HG03196 (cell line): ENCODE measurements around the gene RTN4RL1.
A peak's percentile ranks its signal among the peaks of the same experiment; 100 is the strongest.

Experiments used
- ATAC-seq: cut with Tn5 transposase; IDR thresholded peaks from one replicate; pipeline ENCODE4 v1.9.1; 2021; ENCODE audit not compliant: unreplicated experiment

Gene RTN4RL1

DNA sequence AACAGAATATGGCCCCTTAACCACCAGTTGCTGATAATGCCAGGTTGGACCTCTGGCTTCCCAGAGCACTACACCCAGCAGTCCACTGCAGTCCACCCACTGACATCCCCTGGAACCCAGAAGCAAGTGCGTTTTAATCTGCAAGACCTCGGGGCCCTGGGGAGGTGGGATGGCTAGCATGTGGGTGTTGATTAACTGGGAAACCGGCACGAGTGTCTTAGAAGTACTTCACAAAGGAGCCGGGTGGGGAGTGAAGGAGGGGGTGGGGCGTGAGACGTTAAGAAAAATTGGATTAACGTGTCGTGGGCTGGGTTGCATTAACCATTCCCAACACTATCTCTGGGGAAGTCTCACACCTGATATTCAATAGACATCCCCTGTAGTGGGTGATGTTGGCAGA, 23.7 kb upstream of the RTN4RL1 start:
- ATAC-seq = no peak

- ATAC-seq = no peak
Observed at GRCh38 chr17:2047590-2047989, 22.5 kb upstream of the RTN4RL1 start.

DNA sequence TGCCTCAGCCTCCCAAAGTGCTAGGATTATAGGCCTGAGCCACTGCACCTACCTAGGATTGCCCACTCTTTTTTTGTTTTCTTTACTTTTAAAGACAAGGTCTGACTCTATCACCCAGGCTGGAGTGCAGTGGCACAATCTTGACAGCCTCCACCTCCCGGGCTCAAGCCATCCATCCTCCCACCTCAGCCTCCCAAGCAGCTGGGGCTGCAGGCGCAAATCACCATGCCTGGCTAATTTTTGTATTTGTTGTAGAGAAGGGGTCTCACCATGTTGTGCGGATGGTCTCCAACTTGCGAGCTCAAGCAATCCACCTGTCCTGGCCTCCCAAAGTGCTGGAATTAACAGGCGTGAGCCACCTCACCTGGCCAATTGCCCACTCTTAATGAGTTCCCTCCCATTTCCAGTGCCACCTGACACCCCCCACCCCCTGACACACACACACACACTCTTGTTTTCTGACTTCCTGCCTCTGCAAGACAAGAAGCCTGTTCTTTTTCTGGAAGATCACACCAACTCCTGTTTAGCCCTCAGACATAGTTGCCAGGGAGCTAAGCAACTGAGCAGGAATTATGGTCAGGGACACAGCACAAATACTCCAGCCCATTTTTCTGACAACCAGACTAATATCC, 19.2 kb upstream of the RTN4RL1 start:
- ATAC-seq = no peak

GRCh38 chr17:2043785-2044184, 18.7 kb upstream of the RTN4RL1 start:
- no peak for ATAC-seq

DNA sequence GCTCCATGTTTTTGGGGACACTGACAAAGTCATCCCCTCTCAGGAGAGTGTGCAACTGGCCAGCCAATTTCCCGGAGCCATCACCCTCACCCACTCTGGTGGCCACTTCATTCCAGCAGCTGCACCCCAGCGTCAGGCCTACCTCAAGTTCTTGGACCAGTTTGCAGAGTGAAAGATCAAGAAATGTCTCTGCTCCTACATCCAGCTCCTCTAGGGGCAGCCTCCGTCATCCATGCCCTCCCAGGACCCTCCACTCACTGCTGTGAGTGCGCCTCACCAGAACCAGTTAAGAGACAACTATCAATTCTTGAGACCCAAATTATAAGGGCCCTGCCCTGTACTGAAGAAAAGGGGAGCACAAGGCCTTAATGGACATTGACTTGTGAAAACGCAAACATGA, 17.8 kb upstream of the RTN4RL1 start:
- ATAC-seq = no peak

- peak; percentile 1 for ATAC-seq
Observed at GRCh38 chr17:2042390-2042847, 17.3 kb upstream of the RTN4RL1 start.

DNA sequence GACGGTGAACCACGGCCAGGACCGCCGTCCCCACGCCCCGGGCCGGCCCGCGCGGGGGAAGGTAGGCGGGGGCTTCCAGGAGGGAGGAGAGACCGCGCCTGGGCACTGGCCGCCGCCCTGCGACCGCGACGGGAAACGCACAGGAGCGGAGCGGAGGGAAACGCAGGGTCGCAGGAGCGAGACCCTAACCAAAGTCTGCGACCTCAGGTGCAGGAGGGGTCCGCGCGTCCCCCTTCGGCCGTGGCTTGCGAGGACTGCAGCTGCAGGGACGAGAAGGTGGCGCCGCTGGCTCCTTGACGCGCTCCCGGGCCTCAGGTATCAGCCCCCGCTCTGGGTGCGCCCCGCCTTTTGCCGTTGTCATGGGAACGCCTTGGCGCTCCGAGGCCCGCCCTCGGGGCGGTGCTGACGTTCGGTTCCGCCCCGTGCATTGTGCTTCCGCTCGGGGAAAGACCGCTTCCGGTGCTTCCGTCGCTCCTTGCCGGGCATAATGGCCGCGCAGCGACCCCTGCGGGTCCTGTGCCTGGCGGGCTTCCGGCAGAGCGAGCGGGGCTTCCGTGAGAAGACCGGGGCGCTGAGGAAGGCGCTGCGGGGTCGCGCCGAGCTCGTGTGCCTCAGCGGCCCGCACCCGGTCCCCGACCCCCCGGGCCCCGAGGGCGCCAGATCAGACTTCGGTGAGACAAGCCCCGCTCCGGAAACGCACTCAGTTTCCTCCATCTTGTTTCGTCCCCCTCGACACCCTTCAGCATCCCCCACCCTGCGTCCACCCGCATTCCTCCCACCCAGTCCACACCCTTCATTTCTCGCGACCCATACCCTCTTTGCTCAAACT, 16.6 kb upstream of the RTN4RL1 start, which contains the start of gene OVCA2:
Gene OVCA2 (plus strand): TSS at position 462 of the 829 bp plus-strand sequence. CDS start 26 bp downstream, at position 488.
- peak; percentile 92 for ATAC-seq

GRCh38 chr17:2040942-2041560, 15.9 kb upstream of the RTN4RL1 start:
- no peak for ATAC-seq

GRCh38 chr17:2040219-2040827, 15.2 kb upstream of the RTN4RL1 start:
- ATAC-seq = no peak

DNA sequence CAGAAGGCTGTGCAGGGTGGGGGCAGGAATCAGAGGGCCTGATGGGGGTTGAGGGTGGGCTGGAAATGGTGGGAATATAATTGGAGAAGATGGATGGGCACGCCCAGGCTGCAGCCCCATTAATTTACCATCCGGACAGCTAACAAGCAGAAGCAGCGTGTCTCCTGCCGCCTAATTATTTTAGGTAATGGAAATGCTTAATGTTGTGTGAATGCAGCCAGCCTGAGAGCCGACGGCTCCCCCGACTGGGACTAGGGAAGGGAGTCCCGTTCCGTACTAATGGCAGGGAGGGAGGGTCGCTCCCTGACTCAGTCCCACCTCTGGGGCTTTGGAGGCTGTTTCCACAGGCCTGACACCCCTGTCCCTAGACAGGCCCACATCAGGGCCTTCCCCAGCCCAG, 12.0 kb upstream of the RTN4RL1 start:
- ATAC-seq = no peak

DNA sequence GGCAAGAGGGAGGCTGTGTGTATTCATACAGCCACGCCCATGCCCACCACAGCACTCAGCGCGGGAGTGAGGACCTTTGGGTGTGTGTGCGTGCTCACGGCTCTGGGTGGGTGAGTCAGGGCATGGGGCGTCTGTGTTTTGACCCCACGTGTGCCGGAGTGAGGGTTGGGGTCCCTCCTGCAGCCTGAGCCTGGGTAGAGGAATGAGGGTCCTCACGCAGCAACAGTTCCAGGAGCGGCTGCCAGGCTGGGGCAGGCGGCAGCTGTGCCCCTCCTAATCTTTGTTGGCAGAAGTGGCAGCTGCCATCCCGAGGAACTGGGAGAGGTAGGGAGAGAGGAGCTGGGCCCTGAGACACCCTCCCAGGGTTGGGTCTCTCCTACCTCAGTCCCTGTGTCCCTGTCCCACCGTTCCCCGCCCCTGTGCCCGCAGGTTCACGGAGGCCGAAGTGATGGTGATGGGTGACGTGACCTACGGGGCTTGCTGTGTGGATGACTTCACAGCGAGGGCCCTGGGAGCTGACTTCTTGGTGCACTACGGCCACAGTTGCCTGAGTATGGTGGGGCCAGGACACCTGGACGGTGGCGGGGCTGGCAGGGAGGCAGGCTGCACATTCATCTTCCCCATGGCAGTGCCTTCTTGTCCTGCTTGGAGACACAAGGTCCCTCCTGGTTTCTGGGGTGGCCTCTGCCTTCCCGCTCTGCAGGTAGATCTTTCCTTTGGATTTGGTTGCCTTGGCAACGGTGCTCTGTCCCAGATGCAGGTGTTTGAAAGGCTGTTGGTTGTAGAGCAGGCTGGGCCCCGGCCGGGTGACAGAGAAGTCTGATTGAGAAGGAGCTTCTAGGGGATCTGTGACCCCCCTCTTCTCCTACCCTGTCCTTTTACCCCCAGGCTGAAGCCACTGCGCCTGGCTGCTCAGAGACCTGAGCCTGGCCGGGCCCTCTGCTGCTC, 10.7 kb upstream of the RTN4RL1 start:
- ATAC-seq = no peak

DNA sequence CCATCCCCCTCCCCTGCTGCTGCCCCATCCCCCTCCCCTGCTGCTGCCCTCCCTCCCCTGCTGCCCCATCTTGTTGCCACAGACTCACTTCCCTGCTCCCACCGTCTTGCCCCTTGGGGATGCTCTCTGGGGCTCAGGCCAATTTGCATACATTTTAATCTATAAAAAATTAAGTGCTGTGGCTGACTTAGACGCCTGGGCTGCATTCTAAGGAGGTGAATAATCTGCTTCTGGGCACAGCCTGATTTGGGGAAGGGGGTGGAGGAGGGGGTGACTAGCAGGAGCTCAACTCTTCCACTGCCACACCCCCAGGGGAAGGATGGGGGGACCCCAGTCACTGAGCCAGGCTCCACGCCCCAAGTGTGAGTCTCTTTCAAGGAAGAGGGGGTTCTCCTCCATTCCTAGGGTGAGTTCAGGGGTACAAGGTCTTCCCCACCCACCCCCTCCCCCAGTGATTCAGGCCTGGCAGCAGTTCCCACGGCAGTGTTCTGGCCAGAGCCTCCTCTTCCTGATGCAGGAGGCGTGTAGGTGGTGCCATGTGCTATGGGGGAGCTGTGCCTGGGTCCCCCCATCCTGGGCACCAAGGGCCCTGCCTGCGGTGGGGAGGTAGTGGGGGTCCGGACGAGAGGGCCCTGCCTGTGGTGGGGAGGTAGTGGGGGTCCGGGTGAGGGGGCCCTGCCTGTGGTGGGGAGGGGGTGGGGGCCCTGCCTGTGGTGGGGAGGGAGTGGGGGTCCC, 9.8 kb upstream of the RTN4RL1 start:
- no peak for ATAC-seq

- no peak for ATAC-seq
Observed at GRCh38 chr17:2034157-2034556, 9.0 kb upstream of the RTN4RL1 start.

DNA sequence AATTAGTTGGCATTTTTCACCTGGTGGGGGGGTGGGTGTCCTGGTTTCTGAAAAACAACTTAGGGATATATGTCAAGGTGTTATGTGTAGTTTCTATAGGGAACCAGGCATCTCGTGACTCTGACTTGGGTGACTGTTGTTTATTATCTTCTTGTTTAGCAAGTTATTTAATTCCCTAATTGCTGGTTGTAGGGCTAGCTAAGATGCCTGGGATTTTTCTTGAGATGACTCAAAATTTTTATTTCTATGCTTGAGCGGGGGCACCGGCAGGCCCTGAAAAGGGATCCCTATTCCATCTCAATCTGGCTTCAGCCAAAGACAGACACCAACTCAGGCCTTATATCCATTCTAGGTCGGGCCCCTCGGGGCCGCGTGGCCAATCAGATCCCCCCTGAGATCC, 8.0 kb upstream of the RTN4RL1 start:
- ATAC-seq = no peak

DNA sequence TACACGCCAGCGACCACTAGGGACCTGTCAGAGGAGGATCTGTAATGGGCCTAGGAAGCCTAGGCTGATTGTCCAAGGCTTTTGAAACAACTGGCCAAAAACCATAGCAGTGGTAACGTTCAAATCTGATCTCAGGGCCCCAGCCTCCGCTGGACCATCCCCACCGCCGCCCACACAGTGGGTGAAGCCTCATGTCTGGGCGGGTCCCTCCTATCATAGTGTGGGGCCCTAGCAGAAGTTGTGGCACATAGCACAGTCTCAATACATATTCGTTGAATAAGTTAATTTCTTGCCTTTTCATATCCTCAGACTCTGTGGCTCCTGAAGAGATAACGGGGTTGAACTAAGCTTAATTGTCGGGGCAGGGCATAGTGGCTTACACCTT, 5.6 kb upstream of the RTN4RL1 start:
- ATAC-seq = no peak

DNA sequence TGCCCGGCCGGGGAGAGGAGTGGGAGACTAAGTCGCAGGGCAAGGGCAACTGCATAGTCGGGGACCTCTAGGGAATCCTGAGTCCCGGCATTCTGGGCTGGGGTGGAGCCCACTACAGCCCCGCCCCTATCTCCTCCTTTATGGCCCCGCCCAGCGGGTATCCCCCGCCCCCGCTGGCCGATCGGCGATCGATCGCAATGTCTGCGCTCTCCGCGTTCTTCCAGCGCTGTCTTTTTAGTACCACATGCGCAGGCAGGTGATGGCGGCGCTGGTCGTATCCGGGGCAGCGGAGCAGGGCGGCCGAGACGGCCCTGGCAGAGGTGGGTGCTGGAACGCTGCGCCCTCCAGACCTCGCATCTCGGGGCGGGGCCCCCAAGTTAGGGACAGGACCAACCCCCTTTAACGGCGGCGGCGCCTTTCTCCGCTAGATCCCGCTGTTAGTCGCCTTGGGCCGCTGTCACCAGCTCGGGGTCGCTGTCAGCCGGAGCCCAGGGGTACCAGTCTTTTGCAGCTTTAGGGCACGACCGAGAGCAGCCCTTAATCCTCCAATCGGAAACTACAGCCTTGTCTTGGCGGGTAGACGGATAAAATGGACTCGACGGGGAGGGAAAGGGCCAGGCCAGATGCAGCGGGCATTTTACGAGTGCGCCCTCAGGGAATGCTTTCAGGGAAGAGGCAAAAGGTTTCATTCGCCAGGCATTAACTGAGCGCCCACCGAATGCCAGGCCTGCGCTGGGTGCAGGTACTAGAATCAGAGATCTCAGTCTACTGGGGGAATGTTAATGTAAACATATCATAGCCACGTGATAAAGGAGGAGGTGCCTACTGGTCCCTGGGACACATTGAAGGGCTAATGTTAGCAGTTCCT, 5.0 kb upstream of the RTN4RL1 start, which contains the start of gene DPH1:
Gene DPH1 (plus strand): TSS at position 243 of the 868 bp plus-strand sequence. CDS start 17 bp downstream, at position 260.
- ATAC-seq = peak; percentile 62

DNA sequence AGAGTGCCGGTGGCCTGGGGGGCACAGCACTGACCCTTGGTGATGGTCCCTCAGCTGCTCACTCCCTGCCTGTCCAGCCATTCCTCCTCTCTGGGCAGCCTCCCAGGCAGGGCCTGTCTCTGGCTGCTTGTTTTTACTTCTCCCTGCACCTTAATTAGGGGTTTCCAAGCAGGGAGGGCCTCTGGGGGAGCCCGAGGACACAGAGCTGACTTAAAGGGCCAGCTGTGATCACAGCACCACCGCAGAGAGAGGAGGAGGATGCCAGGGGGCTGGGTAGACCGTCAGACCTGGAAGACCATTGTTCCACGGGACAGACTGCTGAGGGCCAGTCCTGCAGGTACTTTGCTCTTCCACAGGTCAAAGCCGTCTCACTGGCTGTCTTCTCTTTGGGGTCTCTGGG, 3.6 kb upstream of the RTN4RL1 start:
- ATAC-seq = no peak

DNA sequence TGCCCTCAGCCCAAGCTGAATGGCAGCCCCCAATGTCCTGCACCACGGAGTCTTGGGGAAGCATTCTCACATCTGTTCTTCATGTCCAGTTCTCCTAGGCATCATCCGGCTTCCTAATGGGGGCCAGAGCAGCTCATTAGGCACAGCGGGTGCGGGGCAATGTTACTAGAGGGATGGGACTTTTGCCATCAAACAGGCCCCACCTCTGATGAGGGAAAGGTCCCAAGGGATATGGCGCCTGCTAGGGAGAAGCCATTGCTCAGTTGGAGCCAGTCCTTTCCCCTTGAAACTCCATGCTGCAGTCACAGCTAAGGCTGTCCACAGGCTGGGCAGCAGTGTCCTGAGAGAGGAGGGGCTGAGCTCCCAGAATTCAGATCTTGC, 3.1 kb upstream of the RTN4RL1 start:
- no peak for ATAC-seq
